ENCODE results near the gene TDG. TPM values are rescaled to one million over a fixed set of nuclear protein-coding genes. Genes with fewer than 3 reads are reported as not detected.

TDG gene
- polyA plus RNA-seq, 2 of the 4 experiments (the other 2 are of a cell fraction): 28.7 to 65.4 TPM

GRCh38 chr12:103964805-103965204 lies 867 bp upstream of the TDG start:
- 18% methylated on average over 3 of the region's 3 CpGs for WGBS (ENCODE audit: missing lambda C conversion rate)
- FAIRE-seq (no peak), ATAC-seq (no peak), DNase-seq (ENCODE audit: low read depth in 1 of 2, low spot score in 1 of 2) (no peak)
- Histone ChIP-seq H3K4me1 (peaks cover 32% of the 10 kb centered on the region), H3K27ac (peak overlapping the region; percentile 93 to 94), H3K4me3 (peak overlapping the region; percentile 79), H3K4me2 (peak overlapping the region; percentile 79), H3K9me3 (no peaks in the 10 kb centered on the region)
- TF ChIP-seq SREBF2 (IDR thresholded peaks at IDR 0.05) (no peak), KDM5A (IDR thresholded peaks at IDR 0.05) (no peak), MYC (IDR thresholded peaks at IDR 0.05; ENCODE audit: borderline replicate concordance, low read length) (no peak), CBX8 (IDR thresholded peaks at IDR 0.05) (no peak), ZC3H11A (IDR thresholded peaks at IDR 0.05) (no peak), USF2 (IDR thresholded peaks at IDR 0.05) (no peak), RAD21 (conservative IDR thresholded peaks at IDR 0.05 in 1 of 2, IDR thresholded peaks at IDR 0.05 in 1 of 2) (no peak)
- CTCF ChIA-PET: interaction anchor here (1.5 to 3.2 kb wide), 3 partner anchors 11 to 144 kb away, joined by 3 to 16 read pairs (median 6); partner anchors contain the start of gene HCFC2
- POLR2A ChIA-PET: interaction anchor here (1.5 to 3.4 kb wide), 7 partner anchors 9 to 144 kb away, joined by 5 to 43 read pairs (median 17); partner anchors contain the start of genes GLT8D2, HCFC2, HSP90B1 and NT5DC3

DNA sequence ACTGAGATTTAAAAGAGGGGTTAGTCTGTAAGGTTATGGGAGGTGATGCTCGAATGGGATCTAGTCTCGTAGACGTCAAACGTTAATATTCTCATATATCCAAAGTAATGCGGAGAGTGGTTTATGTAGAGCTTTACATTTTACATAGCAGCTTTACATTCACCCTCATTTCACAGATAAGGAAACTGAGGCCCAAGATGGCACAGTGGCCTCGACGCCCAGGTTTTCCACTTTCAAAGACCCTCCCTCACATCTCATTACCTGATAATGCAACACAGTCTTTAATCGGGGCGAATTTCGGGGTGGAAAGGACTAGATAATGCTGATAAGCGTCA lies 450 bp upstream of the TDG start:
- peak overlapping the region; percentile 79 for H3K4me3 ChIP-seq
- 2% methylated on average over 11 of the region's 11 CpGs for WGBS (ENCODE audit: missing lambda C conversion rate)
- CTCF ChIA-PET: interaction anchor here (2.2 to 3.2 kb wide), 2 partner anchors 99 to 144 kb away, joined by 6 to 16 read pairs; partner anchors contain the start of gene HCFC2
- TF ChIP-seq FOSB (CRISPR knock-in tag; IDR thresholded peaks at IDR 0.05) (0 out of 2 replicates have a peak, but pooled peaks have one; percentile 61), FOXS1 (CRISPR knock-in tag; IDR thresholded peaks at IDR 0.05) (no peak)
- peak overlapping the region; percentile 93 to 94 for H3K27ac ChIP-seq
- H3K4me2 ChIP-seq: peak overlapping the region; percentile 79
- 0 out of 6 replicates have a peak, but pooled peaks of 1 of the 2 experiments have one; percentile 0 for ATAC-seq
- no peak for DNase-seq (ENCODE audit: low read depth in 1 of 2, low spot score in 1 of 2)
- FAIRE-seq: no peak
- peaks cover 29% of the 10 kb centered on the region for H3K4me1 ChIP-seq
- POLR2A ChIA-PET: interaction anchor here (0.8 to 3.4 kb wide), 19 partner anchors 9 to 212 kb away, joined by 3 to 43 read pairs (median 6); partner anchors contain the start of genes GLT8D2, HCFC2, HSP90B1 and NFYB
- H3K9me3 ChIP-seq: no peaks in the 10 kb centered on the region

GRCh38 chr12:103966736-103967135 lies 1.1 kb downstream of the TDG start:
- POLR2A ChIA-PET: interaction anchor here (0.5 to 3.4 kb wide), 9 partner anchors 9 to 193 kb away, joined by 3 to 43 read pairs (median 14); partner anchors contain the start of genes HCFC2 and HSP90B1
- peak overlapping the region; percentile 93 to 94 for H3K27ac ChIP-seq

GRCh38 chr12:103969391-103969790 lies 3.7 kb downstream of the TDG start:
- no peak for FAIRE-seq
- CTCF ChIA-PET: interaction anchor here (1.5 kb wide), 1 partner anchor 139 kb away, joined by 8 read pairs; no protein-coding TSS in a partner anchor

More at GRCh38 chr12:103966736-103967135, 1.1 kb downstream of the TDG start:
- DNase-seq (ENCODE audit: low read depth in 1 of 2, low spot score in 1 of 2) (no peak), FAIRE-seq (no peak), ATAC-seq (no peak)
- H3K4me1 ChIP-seq: peaks cover 29% of the 10 kb centered on the region
- no peak for TF ChIP-seq SREBF2 (IDR thresholded peaks at IDR 0.05)
- H3K4me3 ChIP-seq: peak overlapping the region; percentile 79
- CTCF ChIA-PET: interaction anchor here (0.7 to 3.2 kb wide), 3 partner anchors 10 to 1116 kb away, joined by 4 to 16 read pairs (median 4); no protein-coding TSS in a partner anchor
- 5% methylated on average over 1 of the region's 1 CpG for WGBS (ENCODE audit: missing lambda C conversion rate)
- H3K4me2 ChIP-seq: peak overlapping the region; percentile 94
- H3K9me3 ChIP-seq: no peaks in the 10 kb centered on the region

More at GRCh38 chr12:103969391-103969790, 3.7 kb downstream of the TDG start:
- DNase-seq (ENCODE audit: low read depth in 1 of 2, low spot score in 1 of 2) (no peak), ATAC-seq (no peak)
- no peak overlapping the region for H3K4me3 ChIP-seq
- WGBS (ENCODE audit: missing lambda C conversion rate): 79% methylated on average over 2 of the region's 2 CpGs
- no peaks in the 10 kb centered on the region for H3K9me3 ChIP-seq
- no peak overlapping the region for H3K27ac ChIP-seq
- H3K4me2 ChIP-seq: no peak overlapping the region
- peaks cover 24% of the 10 kb centered on the region for H3K4me1 ChIP-seq
- TF ChIP-seq RAD21 (conservative IDR thresholded peaks at IDR 0.05 in 1 of 2, IDR thresholded peaks at IDR 0.05 in 1 of 2): no peak
- TF ChIP-seq POLR2A (IDR thresholded peaks at IDR 0.05; ENCODE audit: low read length): no peak
- TF ChIP-seq FOSB (CRISPR knock-in tag; IDR thresholded peaks at IDR 0.05): no peak
- no peak for TF ChIP-seq ESRRA (IDR thresholded peaks at IDR 0.05; ENCODE audit: borderline replicate concordance, low read length)
- TF ChIP-seq KDM5A (IDR thresholded peaks at IDR 0.05): no peak
- no peak for TF ChIP-seq JUN (IDR thresholded peaks at IDR 0.05)
- TF ChIP-seq, protein P1, sequence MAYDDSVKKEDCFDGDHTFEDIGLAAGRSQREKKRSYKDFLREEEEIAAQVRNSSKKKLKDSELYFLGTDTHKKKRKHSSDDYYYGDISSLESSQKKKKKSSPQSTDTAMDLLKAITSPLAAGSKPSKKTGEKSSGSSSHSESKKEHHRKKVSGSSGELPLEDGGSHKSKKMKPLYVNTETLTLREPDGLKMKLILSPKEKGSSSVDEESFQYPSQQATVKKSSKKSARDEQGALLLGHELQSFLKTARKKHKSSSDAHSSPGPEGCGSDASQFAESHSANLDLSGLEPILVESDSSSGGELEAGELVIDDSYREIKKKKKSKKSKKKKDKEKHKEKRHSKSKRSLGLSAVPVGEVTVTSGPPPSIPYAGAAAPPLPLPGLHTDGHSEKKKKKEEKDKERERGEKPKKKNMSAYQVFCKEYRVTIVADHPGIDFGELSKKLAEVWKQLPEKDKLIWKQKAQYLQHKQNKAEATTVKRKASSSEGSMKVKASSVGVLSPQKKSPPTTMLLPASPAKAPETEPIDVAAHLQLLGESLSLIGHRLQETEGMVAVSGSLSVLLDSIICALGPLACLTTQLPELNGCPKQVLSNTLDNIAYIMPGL (CRISPR knock-in tag; IDR thresholded peaks at IDR 0.05; ENCODE audit: borderline replicate concordance): no peak
- no peak for TF ChIP-seq HOXB13 (CRISPR knock-in tag; IDR thresholded peaks at IDR 0.05; ENCODE audit: low read depth)
- no peak for TF ChIP-seq MAX (IDR thresholded peaks at IDR 0.05)
- no peak for TF ChIP-seq ZFP36 (IDR thresholded peaks at IDR 0.05; ENCODE audit: borderline replicate concordance, partially characterized antibody)
- no peak for TF ChIP-seq HOXA7 (CRISPR knock-in tag; IDR thresholded peaks at IDR 0.05)
- TF ChIP-seq EHMT2 (IDR thresholded peaks at IDR 0.05; ENCODE audit: low read depth): no peak
- no peak for TF ChIP-seq ELK1 (IDR thresholded peaks at IDR 0.05; ENCODE audit: low read depth, low read length)
- no peak for TF ChIP-seq RARB (CRISPR knock-in tag; IDR thresholded peaks at IDR 0.05)
- TF ChIP-seq, protein P2, sequence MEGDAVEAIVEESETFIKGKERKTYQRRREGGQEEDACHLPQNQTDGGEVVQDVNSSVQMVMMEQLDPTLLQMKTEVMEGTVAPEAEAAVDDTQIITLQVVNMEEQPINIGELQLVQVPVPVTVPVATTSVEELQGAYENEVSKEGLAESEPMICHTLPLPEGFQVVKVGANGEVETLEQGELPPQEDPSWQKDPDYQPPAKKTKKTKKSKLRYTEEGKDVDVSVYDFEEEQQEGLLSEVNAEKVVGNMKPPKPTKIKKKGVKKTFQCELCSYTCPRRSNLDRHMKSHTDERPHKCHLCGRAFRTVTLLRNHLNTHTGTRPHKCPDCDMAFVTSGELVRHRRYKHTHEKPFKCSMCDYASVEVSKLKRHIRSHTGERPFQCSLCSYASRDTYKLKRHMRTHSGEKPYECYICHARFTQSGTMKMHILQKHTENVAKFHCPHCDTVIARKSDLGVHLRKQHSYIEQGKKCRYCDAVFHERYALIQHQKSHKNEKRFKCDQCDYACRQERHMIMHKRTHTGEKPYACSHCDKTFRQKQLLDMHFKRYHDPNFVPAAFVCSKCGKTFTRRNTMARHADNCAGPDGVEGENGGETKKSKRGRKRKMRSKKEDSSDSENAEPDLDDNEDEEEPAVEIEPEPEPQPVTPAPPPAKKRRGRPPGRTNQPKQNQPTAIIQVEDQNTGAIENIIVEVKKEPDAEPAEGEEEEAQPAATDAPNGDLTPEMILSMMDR (IDR thresholded peaks at IDR 0.05): no peak
- POLR2A ChIA-PET: no interaction called here

Data from A549 (cell line).